Ovary (tissue), 3 donors: ENCODE measurements around the gene ZNF283.

Experiments used
- EP300 ChIP-seq: sonication (generic); formaldehyde crosslinking; IDR thresholded peaks from one replicate; pipeline ENCODE4 v1.6.1; 2017; ENCODE audit warnings: antibody characterized with exemption
- POLR2A ChIP-seq: fragments of 450-650 bp; IDR thresholded peaks from one replicate; pipeline ENCODE4 v1.6.1; 2017; ENCODE audit warnings: antibody characterized with exemption, mild to moderate bottlenecking, moderate library complexity
- TF ChIP-seq, protein P1 (sequence below), 3 donors: fragments of 450-650 bp in 2 of 3; fragments of 200-600 bp in 1 of 3; IDR thresholded peaks; one replicate each; pipeline versions ENCODE4 v1.5.1 to v1.8.0; 2016 to 2022; ENCODE audit warnings: antibody characterized with exemption in 3 of 3, mild to moderate bottlenecking in 1 of 3
- donor health status: DM: no; HTN: no; CAD: no.

DNA sequence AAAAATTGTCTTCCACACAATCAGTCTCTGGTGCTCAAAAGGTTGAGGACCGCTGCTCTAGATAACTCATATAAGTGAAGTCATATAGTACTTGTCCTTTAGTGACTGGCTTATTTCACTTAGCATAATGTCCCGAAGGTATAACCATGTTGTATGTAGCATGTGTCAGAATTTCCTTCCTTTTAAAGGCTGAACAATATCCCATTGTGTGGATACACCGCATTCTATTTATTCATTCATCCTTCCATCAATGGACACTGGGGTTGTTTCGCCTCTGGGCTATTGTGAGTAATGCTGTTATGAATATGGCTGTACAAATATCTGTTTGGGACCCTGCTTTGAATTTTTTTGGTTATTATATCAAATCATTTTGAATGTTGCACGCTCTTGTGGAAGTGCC is 20.3 kb upstream of the ZNF283 start:
- TF ChIP-seq POLR2A: no peak
- TF ChIP-seq, protein P1, sequence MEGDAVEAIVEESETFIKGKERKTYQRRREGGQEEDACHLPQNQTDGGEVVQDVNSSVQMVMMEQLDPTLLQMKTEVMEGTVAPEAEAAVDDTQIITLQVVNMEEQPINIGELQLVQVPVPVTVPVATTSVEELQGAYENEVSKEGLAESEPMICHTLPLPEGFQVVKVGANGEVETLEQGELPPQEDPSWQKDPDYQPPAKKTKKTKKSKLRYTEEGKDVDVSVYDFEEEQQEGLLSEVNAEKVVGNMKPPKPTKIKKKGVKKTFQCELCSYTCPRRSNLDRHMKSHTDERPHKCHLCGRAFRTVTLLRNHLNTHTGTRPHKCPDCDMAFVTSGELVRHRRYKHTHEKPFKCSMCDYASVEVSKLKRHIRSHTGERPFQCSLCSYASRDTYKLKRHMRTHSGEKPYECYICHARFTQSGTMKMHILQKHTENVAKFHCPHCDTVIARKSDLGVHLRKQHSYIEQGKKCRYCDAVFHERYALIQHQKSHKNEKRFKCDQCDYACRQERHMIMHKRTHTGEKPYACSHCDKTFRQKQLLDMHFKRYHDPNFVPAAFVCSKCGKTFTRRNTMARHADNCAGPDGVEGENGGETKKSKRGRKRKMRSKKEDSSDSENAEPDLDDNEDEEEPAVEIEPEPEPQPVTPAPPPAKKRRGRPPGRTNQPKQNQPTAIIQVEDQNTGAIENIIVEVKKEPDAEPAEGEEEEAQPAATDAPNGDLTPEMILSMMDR (IDR thresholded peaks at IDR 0.05): no peak
- no peak for TF ChIP-seq EP300
